ENCODE data around the gene ATXN7L3.
"Not testable (repeated sequence)": the region's sequence is repeated elsewhere in the genome, so short reads cannot be mapped to it uniquely, and the experiment has no call there.

DNA sequence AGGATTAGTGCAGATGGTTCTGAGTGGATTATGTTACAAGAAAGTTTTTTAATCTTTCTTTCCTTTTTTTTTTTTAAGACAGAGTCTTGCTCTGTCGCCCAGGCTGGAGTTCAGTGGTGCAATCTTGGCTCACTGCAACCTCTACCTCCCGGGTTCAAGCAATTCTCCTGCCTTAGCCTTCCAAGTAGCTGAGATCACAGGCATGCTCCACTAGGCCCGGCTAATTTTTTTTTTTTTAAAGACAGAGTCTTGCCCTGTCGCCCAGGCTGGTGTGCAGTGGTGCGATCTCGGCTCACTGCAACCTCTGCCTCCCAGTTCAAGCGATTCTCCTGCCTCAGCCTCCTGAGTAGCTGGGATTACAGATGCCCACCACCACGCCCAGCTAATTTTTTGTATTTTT is 55.8 kb downstream of the ATXN7L3 start:
- TF ChIP-seq, protein P1, sequence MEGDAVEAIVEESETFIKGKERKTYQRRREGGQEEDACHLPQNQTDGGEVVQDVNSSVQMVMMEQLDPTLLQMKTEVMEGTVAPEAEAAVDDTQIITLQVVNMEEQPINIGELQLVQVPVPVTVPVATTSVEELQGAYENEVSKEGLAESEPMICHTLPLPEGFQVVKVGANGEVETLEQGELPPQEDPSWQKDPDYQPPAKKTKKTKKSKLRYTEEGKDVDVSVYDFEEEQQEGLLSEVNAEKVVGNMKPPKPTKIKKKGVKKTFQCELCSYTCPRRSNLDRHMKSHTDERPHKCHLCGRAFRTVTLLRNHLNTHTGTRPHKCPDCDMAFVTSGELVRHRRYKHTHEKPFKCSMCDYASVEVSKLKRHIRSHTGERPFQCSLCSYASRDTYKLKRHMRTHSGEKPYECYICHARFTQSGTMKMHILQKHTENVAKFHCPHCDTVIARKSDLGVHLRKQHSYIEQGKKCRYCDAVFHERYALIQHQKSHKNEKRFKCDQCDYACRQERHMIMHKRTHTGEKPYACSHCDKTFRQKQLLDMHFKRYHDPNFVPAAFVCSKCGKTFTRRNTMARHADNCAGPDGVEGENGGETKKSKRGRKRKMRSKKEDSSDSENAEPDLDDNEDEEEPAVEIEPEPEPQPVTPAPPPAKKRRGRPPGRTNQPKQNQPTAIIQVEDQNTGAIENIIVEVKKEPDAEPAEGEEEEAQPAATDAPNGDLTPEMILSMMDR (IDR thresholded peaks at IDR 0.05; ENCODE audit: low read length) = not testable (repeated sequence)
- not testable (repeated sequence) for TF ChIP-seq EZH2 (optimal IDR thresholded peaks at IDR 0.05; ENCODE audit: low read depth, low read length); EZH2phosphoT487 (IDR thresholded peaks at IDR 0.05; ENCODE audit: low read length)

Data from MM.1S (cell line).